ES-I3 (cell line): ENCODE measurements around the gene PCDHB13.
"Not testable (repeated sequence)": the region's sequence is repeated elsewhere in the genome, so short reads cannot be mapped to it uniquely, and the experiment has no call there.

Experiments used
- H3K36me3 ChIP-seq: 2 replicates; pipeline ENCODE4 v1.6.1; 2013; ENCODE audit warnings: mild to moderate bottlenecking, low read length, control low read depth, moderate library complexity; ENCODE audit not compliant: insufficient read depth
- H3K4me1 ChIP-seq: 2 replicates; pipeline ENCODE4 v1.6.1; 2013; ENCODE audit warnings: mild to moderate bottlenecking, control low read depth, low read length; ENCODE audit not compliant: insufficient read depth
- H3K9ac ChIP-seq: 2 replicates; pipeline ENCODE4 v1.6.1; 2013; ENCODE audit warnings: low read depth, mild to moderate bottlenecking, low read length, moderate library complexity
- H3K9me3 ChIP-seq: 2 replicates; pipeline ENCODE4 v1.6.1; 2013; ENCODE audit warnings: mild to moderate bottlenecking, low read length, moderate library complexity; ENCODE audit not compliant: control insufficient read depth, insufficient read depth

PCDHB13 gene

GRCh38 chr5:141225421-141225820 lies 11.7 kb downstream of the PCDHB13 start:
- not testable (repeated sequence) for H3K9ac ChIP-seq, H3K4me1 ChIP-seq, H3K9me3 ChIP-seq, H3K36me3 ChIP-seq

- Histone ChIP-seq H3K9ac (no peak overlapping the region), H3K36me3 (no peaks in the 10 kb centered on the region), H3K9me3 (peaks cover 3% of the 10 kb centered on the region; the same call in 1 of the 2 replicates), H3K4me1 (no peaks in the 10 kb centered on the region)
Measured at GRCh38 chr5:141234109-141234667, 20.5 kb downstream of the PCDHB13 start.

- H3K9me3 ChIP-seq, H3K9ac ChIP-seq, H3K36me3 ChIP-seq, H3K4me1 ChIP-seq: not testable (repeated sequence)
Measured at GRCh38 chr5:141235922-141236321, 22.2 kb downstream of the PCDHB13 start.

GRCh38 chr5:141236516-141237313 lies 23.0 kb downstream of the PCDHB13 start:
- H3K9ac ChIP-seq = no peak overlapping the region
- no peaks in the 10 kb centered on the region for H3K4me1 ChIP-seq
- no peaks in the 10 kb centered on the region for H3K36me3 ChIP-seq
- H3K9me3 ChIP-seq = peaks cover 3% of the 10 kb centered on the region

GRCh38 chr5:141241496-141241895 lies 27.8 kb downstream of the PCDHB13 start:
- Histone ChIP-seq H3K36me3 (no peaks in the 10 kb centered on the region; the same call in 1 of the 2 replicates), H3K4me1 (no peaks in the 10 kb centered on the region), H3K9me3 (peaks cover 3% of the 10 kb centered on the region), H3K9ac (no peak overlapping the region)

GRCh38 chr5:141245250-141245717 lies 31.6 kb downstream of the PCDHB13 start, which contains the start of gene PCDHB15:
TSS of gene PCDHB15 (plus strand) at chr5:141245395. CDS start at chr5:141245579, 184 bp downstream.
- H3K4me1 ChIP-seq = no peaks in the 10 kb centered on the region
- H3K9ac ChIP-seq = peak within 1 kb of the TSS; percentile 26
- no peaks in the 10 kb centered on the region; the same call in 1 of the 2 replicates for H3K36me3 ChIP-seq
- no peaks in the 10 kb centered on the region; the same call in none of the 2 replicates for H3K9me3 ChIP-seq

- H3K9ac ChIP-seq, H3K9me3 ChIP-seq, H3K4me1 ChIP-seq, H3K36me3 ChIP-seq: not testable (repeated sequence)
Measured at GRCh38 chr5:141246971-141247370, 33.3 kb downstream of the PCDHB13 start.

- not testable (repeated sequence) for H3K9ac ChIP-seq, H3K4me1 ChIP-seq, H3K9me3 ChIP-seq, H3K36me3 ChIP-seq
Measured at GRCh38 chr5:141247434-141247833, 33.7 kb downstream of the PCDHB13 start.

GRCh38 chr5:141250576-141250975 lies 36.9 kb downstream of the PCDHB13 start:
- H3K9me3 ChIP-seq = peaks cover 8% of the 10 kb centered on the region
- H3K4me1 ChIP-seq = no peaks in the 10 kb centered on the region
- no peaks in the 10 kb centered on the region; the same call in 1 of the 2 replicates for H3K36me3 ChIP-seq
- no peak overlapping the region for H3K9ac ChIP-seq

GRCh38 chr5:141258464-141258863 lies 44.7 kb downstream of the PCDHB13 start:
- H3K36me3 ChIP-seq = no peaks in the 10 kb centered on the region
- no peak overlapping the region for H3K9ac ChIP-seq
- H3K9me3 ChIP-seq = peaks cover 27% of the 10 kb centered on the region
- no peaks in the 10 kb centered on the region for H3K4me1 ChIP-seq

GRCh38 chr5:141258948-141259347 lies 45.2 kb downstream of the PCDHB13 start:
- no peaks in the 10 kb centered on the region for H3K4me1 ChIP-seq
- H3K9ac ChIP-seq = no peak overlapping the region
- no peaks in the 10 kb centered on the region for H3K36me3 ChIP-seq
- H3K9me3 ChIP-seq = peaks cover 28% of the 10 kb centered on the region

GRCh38 chr5:141260458-141261237 lies 46.9 kb downstream of the PCDHB13 start:
- H3K36me3 ChIP-seq = no peaks in the 10 kb centered on the region
- peaks cover 28% of the 10 kb centered on the region for H3K9me3 ChIP-seq
- H3K9ac ChIP-seq = no peak overlapping the region
- H3K4me1 ChIP-seq = no peaks in the 10 kb centered on the region

GRCh38 chr5:141261238-141261546 lies 47.5 kb downstream of the PCDHB13 start:
- Histone ChIP-seq H3K9me3 (peaks cover 30% of the 10 kb centered on the region), H3K36me3 (no peaks in the 10 kb centered on the region)

More at GRCh38 chr5:141261238-141261546, 47.5 kb downstream of the PCDHB13 start:
- Histone ChIP-seq H3K9ac (no peak overlapping the region), H3K4me1 (no peaks in the 10 kb centered on the region)
